Ovary (tissue), 3 donors: ENCODE data around the gene TM7SF2.

ENCODE experiments used
- EP300 ChIP-seq: sonication (generic); formaldehyde crosslinking; IDR thresholded peaks from one replicate; pipeline ENCODE4 v1.6.1; 2017; ENCODE audit warnings: antibody characterized with exemption
- TF ChIP-seq, protein P1 (sequence below), 3 donors: fragments of 450-650 bp in 2 of 3; fragments of 200-600 bp in 1 of 3; IDR thresholded peaks; one replicate each; pipeline versions ENCODE4 v1.5.1 to v1.8.0; 2016 to 2022; ENCODE audit warnings: antibody characterized with exemption in 3 of 3, mild to moderate bottlenecking in 1 of 3
- donor health status: DM: no; HTN: no; CAD: no.

DNA sequence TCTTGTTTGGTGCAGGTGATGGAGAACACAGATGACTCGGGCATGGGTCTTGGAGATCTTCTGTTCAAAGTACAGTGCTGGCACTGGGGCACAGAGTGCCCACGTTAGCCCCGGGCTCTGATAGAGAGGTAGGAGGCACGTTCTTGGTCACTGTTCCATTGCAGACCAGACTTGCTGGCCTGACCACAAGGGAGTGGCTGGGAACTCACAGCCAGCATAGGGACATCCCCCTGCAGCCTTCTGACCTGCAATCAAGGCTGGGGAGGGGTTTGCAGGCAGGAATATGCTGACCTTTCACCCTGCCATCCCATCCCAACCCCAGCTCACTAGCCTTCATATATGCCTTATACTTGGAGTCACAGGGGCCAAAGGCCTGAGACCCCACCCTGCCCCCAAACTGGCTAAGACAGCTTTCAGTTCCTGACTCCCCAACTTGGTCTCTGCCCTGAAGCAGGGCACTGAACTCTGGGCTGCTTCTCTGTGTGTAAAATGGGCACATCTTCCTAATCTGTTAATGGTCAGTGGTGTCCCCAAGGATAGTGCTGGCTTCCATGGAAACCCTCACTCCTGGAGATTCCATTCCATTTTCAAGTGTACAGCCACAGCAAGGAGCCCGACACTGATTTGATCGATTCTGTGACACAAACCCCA lies 15.1 kb downstream of the TM7SF2 start:
- TF ChIP-seq, protein P1, sequence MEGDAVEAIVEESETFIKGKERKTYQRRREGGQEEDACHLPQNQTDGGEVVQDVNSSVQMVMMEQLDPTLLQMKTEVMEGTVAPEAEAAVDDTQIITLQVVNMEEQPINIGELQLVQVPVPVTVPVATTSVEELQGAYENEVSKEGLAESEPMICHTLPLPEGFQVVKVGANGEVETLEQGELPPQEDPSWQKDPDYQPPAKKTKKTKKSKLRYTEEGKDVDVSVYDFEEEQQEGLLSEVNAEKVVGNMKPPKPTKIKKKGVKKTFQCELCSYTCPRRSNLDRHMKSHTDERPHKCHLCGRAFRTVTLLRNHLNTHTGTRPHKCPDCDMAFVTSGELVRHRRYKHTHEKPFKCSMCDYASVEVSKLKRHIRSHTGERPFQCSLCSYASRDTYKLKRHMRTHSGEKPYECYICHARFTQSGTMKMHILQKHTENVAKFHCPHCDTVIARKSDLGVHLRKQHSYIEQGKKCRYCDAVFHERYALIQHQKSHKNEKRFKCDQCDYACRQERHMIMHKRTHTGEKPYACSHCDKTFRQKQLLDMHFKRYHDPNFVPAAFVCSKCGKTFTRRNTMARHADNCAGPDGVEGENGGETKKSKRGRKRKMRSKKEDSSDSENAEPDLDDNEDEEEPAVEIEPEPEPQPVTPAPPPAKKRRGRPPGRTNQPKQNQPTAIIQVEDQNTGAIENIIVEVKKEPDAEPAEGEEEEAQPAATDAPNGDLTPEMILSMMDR (IDR thresholded peaks at IDR 0.05): no peak
- TF ChIP-seq EP300: no peak
